HCT116 (cell line): ENCODE measurements around the gene RSAD2. TPM values are rescaled to one million over a fixed set of nuclear protein-coding genes. Genes with fewer than 3 reads are reported as not detected.

Experiments used
- ATAC-seq: fragments of 200-7000 bp; cut with Tn5 transposase; 2 replicates; pipeline ENCODE4 v1.9.1; 2020; ENCODE audit warnings: mild to moderate bottlenecking, moderate library complexity
- BruUV-seq: library from RNA; stranded (reverse); fragments of 400-500 nt; replicated peaks from 2 replicates; lab custom pipeline; 2021; lab: Mats Ljungman, UMichigan
- CTCF ChIA-PET: fragments of 300-600 bp; sonication (Branson Sonifier 250); formaldehyde crosslinking; loops from one replicate; lab custom pipeline; 2021; ENCODE audit warnings: antibody characterized with exemption; lab: Charles Lee
- POLR2A ChIA-PET: fragments of 300-600, 350-600 bp; sonication (Branson Sonifier 250); formaldehyde crosslinking; loops from one replicate; lab custom pipeline; 2021; ENCODE audit warnings: antibody characterized with exemption; lab: Charles Lee
- RAD21 ChIA-PET, 2 experiments: fragments of 300-600 bp; sonication (Branson Sonifier 250); formaldehyde crosslinking; loops; one replicate each; lab custom pipeline; 2023; ENCODE audit warnings: low total read pairs in 2 of 2; ENCODE audit not compliant: uncharacterized antibody in 2 of 2, unreplicated experiment in 2 of 2, low non-redundant PET in 1 of 2; lab: Charles Lee
- DNase-seq: peaks from one replicate; pipeline ENCODE4 v3.0.0-alpha.2; 2010; ENCODE audit warnings: low read depth, low spot score
- H2AFZ ChIP-seq: fragments of 200-600 bp; shearing (Covaris generic), sonication (generic); 2 replicates; pipeline ENCODE4 v1.6.1; 2017; ENCODE audit warnings: low read depth, mixed run types, mixed read lengths, antibody characterized with exemption, low read length; ENCODE audit not compliant: poor library complexity, severe bottlenecking
- H3K27ac ChIP-seq: 2 replicates; pipeline ENCODE4 v1.5.1; 2012; ENCODE audit warnings: low read depth, low read length
- H3K27me3 ChIP-seq: fragments of 200-600 bp; sonication (generic); 2 replicates; pipeline ENCODE4 v1.6.1; 2016; ENCODE audit warnings: mixed run types, low read length, mixed read lengths; ENCODE audit not compliant: insufficient read depth
- H3K36me3 ChIP-seq, 2 experiments: fragments of 200-500 bp in 1 of 2; fragments of 200-600 bp in 1 of 2; sonication (Bioruptor generic) in 1 of 2; sonication (generic) in 1 of 2; 2 replicates each; pipeline versions ENCODE4 v1.5.1 to v1.6.1; 2014 to 2016; ENCODE audit warnings: low read length in 2 of 2, inconsistent platforms in 1 of 2, mixed read lengths in 1 of 2, mixed run types in 1 of 2; ENCODE audit not compliant: insufficient read depth in 2 of 2, control insufficient read depth in 1 of 2
- H3K4me1 ChIP-seq, 2 experiments: fragments of 200-600 bp in 1 of 2; sonication (generic) in 1 of 2; 2 replicates each; pipeline versions ENCODE4 v1.5.1 to v1.6.1; 2012 to 2017; ENCODE audit warnings: low read length in 2 of 2, inconsistent platforms in 1 of 2, mild to moderate bottlenecking in 1 of 2, mixed read lengths in 1 of 2, mixed run types in 1 of 2, moderate library complexity in 1 of 2; ENCODE audit not compliant: insufficient read depth in 2 of 2, control insufficient read depth in 1 of 2
- H3K4me2 ChIP-seq: fragments of 200-600 bp; sonication (generic); 2 replicates; pipeline ENCODE4 v1.6.1; 2017; ENCODE audit warnings: mixed run types, low read length, mixed read lengths
- H3K4me3 ChIP-seq, 2 experiments: fragments of 200-600 bp in 1 of 2; sonication (generic) in 1 of 2; replicated peaks in 1 of 2; 2 replicates each; pipeline ENCODE4 v1.5.1; 2011 to 2016; ENCODE audit warnings: low read length in 2 of 2, control low read depth in 1 of 2, low read depth in 1 of 2, mild to moderate bottlenecking in 1 of 2, mixed read lengths in 1 of 2, mixed run types in 1 of 2
- H3K79me2 ChIP-seq: fragments of 200-600 bp; sonication (generic); 2 replicates; pipeline ENCODE4 v1.6.1; 2017; ENCODE audit warnings: mild to moderate bottlenecking, mixed run types, low read length, moderate library complexity, mixed read lengths; ENCODE audit not compliant: insufficient read depth
- H3K9ac ChIP-seq: fragments of 200-600 bp; sonication (generic); 2 replicates; pipeline ENCODE4 v1.6.1; 2016; ENCODE audit warnings: low read length, mixed read lengths
- H3K9me2 ChIP-seq: fragments of 200-600 bp; sonication (generic), shearing (Covaris generic); 2 replicates; pipeline ENCODE4 v1.6.1; 2017; ENCODE audit warnings: mixed run types, mild to moderate bottlenecking, moderate library complexity; ENCODE audit not compliant: insufficient read depth
- H3K9me3 ChIP-seq, 2 experiments: fragments of 200-500 bp in 1 of 2; fragments of 200-600 bp in 1 of 2; sonication (Bioruptor generic) in 1 of 2; sonication (generic) in 1 of 2; 2 replicates each; pipeline ENCODE4 v1.6.1; 2014 to 2017; ENCODE audit warnings: low read length in 2 of 2, mixed read lengths in 2 of 2, inconsistent platforms in 1 of 2, low read depth in 1 of 2, mild to moderate bottlenecking in 1 of 2, mixed run types in 1 of 2, moderate library complexity in 1 of 2; ENCODE audit not compliant: control insufficient read depth in 1 of 2, insufficient read depth in 1 of 2
- H4K20me1 ChIP-seq: fragments of 200-600 bp; sonication (generic), shearing (Covaris generic); 2 replicates; pipeline ENCODE4 v1.6.1; 2017; ENCODE audit warnings: mixed run types, mild to moderate bottlenecking, moderate library complexity; ENCODE audit not compliant: insufficient read depth
- CBX3 ChIP-seq: IDR thresholded peaks from 2 replicates; pipeline ENCODE4 v1.6.1; 2012; ENCODE audit warnings: low read depth
- ELF1 ChIP-seq: IDR thresholded peaks from 2 replicates; pipeline ENCODE4 v1.6.1; 2012; ENCODE audit warnings: low read depth, borderline replicate concordance
- EZH2phosphoT487 ChIP-seq: fragments of 200-600 bp; IDR thresholded peaks from 2 replicates; pipeline ENCODE4 v1.6.1; 2018; ENCODE audit warnings: antibody characterized with exemption, borderline replicate concordance
- JUND ChIP-seq: IDR thresholded peaks from 2 replicates; pipeline ENCODE4 v1.6.1; 2012
- POLR2A ChIP-seq: IDR thresholded peaks from 2 replicates; pipeline ENCODE4 v1.7.0; 2011; ENCODE audit warnings: borderline replicate concordance; ENCODE audit not compliant: insufficient read depth, insufficient read length; ENCODE audit errors: extremely low read depth
- POLR2AphosphoS5 ChIP-seq: IDR thresholded peaks from 2 replicates; pipeline ENCODE4 v1.6.1; 2011; ENCODE audit warnings: mild to moderate bottlenecking, low read depth, low read length, moderate library complexity
- RAD21 ChIP-seq: IDR thresholded peaks from 2 replicates; pipeline ENCODE4 v1.6.1; 2012; ENCODE audit warnings: low read depth, mild to moderate bottlenecking
- SRF ChIP-seq: IDR thresholded peaks from 2 replicates; pipeline ENCODE4 v1.6.1; 2012; ENCODE audit warnings: low read depth
- YY1 ChIP-seq: IDR thresholded peaks from 2 replicates; pipeline ENCODE4 v1.6.1; 2011; ENCODE audit warnings: low read length, low read depth, moderate library complexity, mild to moderate bottlenecking; ENCODE audit not compliant: insufficient replicate concordance; ENCODE audit errors: extremely low read depth
- ZFX ChIP-seq: fragments of 450-650 bp; IDR thresholded peaks from 2 replicates; pipeline ENCODE4 v1.6.1; 2017
- intact Hi-C: fragments of 100-400 bp; cut with micrococcal nuclease; formaldehyde crosslinking; loops from 2 replicates; pipeline ENCODE4 v1.10.0; 2022
- total RNA-seq: library from RNA; stranded (reverse); gene quantifications from one replicate; pipeline ENCODE4 v1.2.1, GENCODE V29; 2021; ENCODE audit not compliant: unreplicated experiment
- TF ChIP-seq, protein P1 (sequence below): IDR thresholded peaks from 2 replicates; pipeline ENCODE4 v1.6.1; 2012
- TF ChIP-seq, protein P2 (sequence below): IDR thresholded peaks from 2 replicates; pipeline ENCODE4 v1.6.1; 2012; ENCODE audit warnings: low read depth
- TF ChIP-seq, protein P3 (sequence below), 3 experiments: fragments of 200-600 bp in 1 of 3; sonication (generic) in 1 of 3; IDR thresholded peaks in 2 of 3; conservative IDR thresholded peaks in 1 of 3; 2 replicates each; pipeline ENCODE4 v1.5.1; 2012 to 2017; ENCODE audit warnings: low read depth in 2 of 3, low read length in 2 of 3, antibody characterized with exemption in 1 of 3, borderline replicate concordance in 1 of 3, control low read depth in 1 of 3, mild to moderate bottlenecking in 1 of 3, mixed read lengths in 1 of 3, mixed run types in 1 of 3, moderate library complexity in 1 of 3; ENCODE audit not compliant: insufficient read depth in 1 of 3

Gene RSAD2
- total RNA-seq, 1 experiment from 2014 or later = not detected

DNA sequence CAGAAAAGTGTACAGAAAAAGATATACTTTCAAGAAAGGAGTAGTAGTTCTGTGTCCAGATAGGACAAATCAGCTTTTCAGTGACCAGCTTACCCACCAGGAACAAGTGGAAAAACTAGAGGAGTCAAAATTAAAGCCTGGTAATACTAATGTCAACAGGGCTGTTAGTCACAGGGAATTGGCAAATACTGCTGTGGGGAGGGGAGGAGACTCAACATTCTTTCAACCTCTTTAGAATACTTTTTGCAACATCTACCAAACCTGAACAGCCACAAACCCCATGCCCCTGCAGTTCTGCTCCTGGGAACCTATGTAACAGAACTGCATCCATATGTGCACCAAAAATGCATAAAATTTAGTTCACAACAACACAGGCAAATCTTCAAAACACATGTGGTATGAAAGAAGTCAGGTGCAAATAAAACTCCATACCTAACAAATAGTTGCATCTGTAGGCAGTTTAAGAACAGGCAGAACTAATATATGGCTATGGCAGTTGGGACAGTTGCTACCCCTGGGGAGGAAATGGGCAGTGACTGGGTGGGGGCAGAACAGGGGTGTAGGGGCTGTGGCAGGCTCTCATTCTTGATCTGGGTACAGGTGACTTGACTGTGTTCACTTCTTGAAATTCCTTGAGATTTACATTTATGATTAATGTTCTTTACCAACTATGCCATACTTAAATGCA, 21.6 kb upstream of the RSAD2 start:
- H3K27ac ChIP-seq = no peak overlapping the region
- no peaks in the 10 kb centered on the region for H3K9me3 ChIP-seq
- H4K20me1 ChIP-seq = no peaks in the 10 kb centered on the region
- DNase-seq (no peak), ATAC-seq (no peak)
- TF ChIP-seq YY1 (no peak), RAD21 (no peak), POLR2AphosphoS5 (no peak), CBX3 (no peak), POLR2A (no peak), SRF (no peak), JUND (no peak), ZFX (no peak), ELF1 (no peak), EZH2phosphoT487 (no peak)
- TF ChIP-seq, protein P1, sequence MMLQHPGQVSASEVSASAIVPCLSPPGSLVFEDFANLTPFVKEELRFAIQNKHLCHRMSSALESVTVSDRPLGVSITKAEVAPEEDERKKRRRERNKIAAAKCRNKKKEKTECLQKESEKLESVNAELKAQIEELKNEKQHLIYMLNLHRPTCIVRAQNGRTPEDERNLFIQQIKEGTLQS = no peak
- TF ChIP-seq, protein P2, sequence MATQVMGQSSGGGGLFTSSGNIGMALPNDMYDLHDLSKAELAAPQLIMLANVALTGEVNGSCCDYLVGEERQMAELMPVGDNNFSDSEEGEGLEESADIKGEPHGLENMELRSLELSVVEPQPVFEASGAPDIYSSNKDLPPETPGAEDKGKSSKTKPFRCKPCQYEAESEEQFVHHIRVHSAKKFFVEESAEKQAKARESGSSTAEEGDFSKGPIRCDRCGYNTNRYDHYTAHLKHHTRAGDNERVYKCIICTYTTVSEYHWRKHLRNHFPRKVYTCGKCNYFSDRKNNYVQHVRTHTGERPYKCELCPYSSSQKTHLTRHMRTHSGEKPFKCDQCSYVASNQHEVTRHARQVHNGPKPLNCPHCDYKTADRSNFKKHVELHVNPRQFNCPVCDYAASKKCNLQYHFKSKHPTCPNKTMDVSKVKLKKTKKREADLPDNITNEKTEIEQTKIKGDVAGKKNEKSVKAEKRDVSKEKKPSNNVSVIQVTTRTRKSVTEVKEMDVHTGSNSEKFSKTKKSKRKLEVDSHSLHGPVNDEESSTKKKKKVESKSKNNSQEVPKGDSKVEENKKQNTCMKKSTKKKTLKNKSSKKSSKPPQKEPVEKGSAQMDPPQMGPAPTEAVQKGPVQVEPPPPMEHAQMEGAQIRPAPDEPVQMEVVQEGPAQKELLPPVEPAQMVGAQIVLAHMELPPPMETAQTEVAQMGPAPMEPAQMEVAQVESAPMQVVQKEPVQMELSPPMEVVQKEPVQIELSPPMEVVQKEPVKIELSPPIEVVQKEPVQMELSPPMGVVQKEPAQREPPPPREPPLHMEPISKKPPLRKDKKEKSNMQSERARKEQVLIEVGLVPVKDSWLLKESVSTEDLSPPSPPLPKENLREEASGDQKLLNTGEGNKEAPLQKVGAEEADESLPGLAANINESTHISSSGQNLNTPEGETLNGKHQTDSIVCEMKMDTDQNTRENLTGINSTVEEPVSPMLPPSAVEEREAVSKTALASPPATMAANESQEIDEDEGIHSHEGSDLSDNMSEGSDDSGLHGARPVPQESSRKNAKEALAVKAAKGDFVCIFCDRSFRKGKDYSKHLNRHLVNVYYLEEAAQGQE = no peak
- TF ChIP-seq, protein P3, sequence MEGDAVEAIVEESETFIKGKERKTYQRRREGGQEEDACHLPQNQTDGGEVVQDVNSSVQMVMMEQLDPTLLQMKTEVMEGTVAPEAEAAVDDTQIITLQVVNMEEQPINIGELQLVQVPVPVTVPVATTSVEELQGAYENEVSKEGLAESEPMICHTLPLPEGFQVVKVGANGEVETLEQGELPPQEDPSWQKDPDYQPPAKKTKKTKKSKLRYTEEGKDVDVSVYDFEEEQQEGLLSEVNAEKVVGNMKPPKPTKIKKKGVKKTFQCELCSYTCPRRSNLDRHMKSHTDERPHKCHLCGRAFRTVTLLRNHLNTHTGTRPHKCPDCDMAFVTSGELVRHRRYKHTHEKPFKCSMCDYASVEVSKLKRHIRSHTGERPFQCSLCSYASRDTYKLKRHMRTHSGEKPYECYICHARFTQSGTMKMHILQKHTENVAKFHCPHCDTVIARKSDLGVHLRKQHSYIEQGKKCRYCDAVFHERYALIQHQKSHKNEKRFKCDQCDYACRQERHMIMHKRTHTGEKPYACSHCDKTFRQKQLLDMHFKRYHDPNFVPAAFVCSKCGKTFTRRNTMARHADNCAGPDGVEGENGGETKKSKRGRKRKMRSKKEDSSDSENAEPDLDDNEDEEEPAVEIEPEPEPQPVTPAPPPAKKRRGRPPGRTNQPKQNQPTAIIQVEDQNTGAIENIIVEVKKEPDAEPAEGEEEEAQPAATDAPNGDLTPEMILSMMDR (IDR thresholded peaks at IDR 0.05 in 2 of 3, conservative IDR thresholded peaks at IDR 0.05 in 1 of 3; ENCODE audit: borderline replicate concordance in 1 of 3, insufficient read depth in 1 of 3, low read depth in 2 of 3, low read length in 2 of 3) = no peak
- no peaks in the 10 kb centered on the region for H3K36me3 ChIP-seq
- no peak overlapping the region for H3K9ac ChIP-seq
- H3K27me3 ChIP-seq = no peaks in the 10 kb centered on the region
- H2AFZ ChIP-seq = no peak overlapping the region
- H3K79me2 ChIP-seq = no peaks in the 10 kb centered on the region
- no peak overlapping the region for H3K4me2 ChIP-seq
- CTCF ChIA-PET = no interaction called here
- RAD21 ChIA-PET = no interaction called here
- H3K4me3 ChIP-seq = no peak overlapping the region
- intact Hi-C loops = no loop called here
- no peaks in the 10 kb centered on the region for H3K4me1 ChIP-seq
- no TSS peak for BruUV-seq
- no peaks in the 10 kb centered on the region for H3K9me2 ChIP-seq
- POLR2A ChIA-PET = no interaction called here
